ENCODE data around the gene SERPINE1. TPM values are rescaled to one million over a fixed set of nuclear protein-coding genes. Genes with fewer than 3 reads are reported as not detected.
"Not testable (repeated sequence)": the region's sequence is repeated elsewhere in the genome, so short reads cannot be mapped to it uniquely, and the experiment has no call there.

SERPINE1 gene
- total and polyA plus RNA-seq, 9 donors, result 4.0 to 81.6 (median 19.9) TPM

DNA sequence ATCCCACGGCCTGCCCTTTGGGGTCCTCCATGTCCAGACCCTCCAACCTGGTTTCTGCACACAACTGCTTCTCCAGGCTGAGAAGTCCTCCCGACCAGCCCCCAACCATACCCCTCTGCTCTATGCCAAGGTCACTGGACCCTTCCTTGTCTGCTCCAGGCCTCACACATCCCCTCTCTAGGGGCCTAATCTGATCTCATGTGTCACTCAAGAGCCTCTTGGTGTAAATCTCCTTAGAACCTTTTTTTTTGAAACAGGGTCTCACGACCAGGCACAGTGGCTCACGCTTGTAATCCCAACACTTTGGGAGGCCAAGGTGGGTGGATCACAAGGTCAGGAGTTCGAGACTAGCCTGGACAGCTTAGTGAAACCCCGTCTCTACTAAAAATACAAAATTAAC is 17.5 kb upstream of the SERPINE1 start:
- peaks cover 8% of the 10 kb centered on the region for H3K4me1 ChIP-seq (ENCODE audit: insufficient read depth)
- intact Hi-C loops (cut with DNase I), result no loop called here
- no peak overlapping the region for H3K4me3 ChIP-seq
- no peak overlapping the region for H3K27ac ChIP-seq
- no peaks in the 10 kb centered on the region for H3K9me3 ChIP-seq
- TF ChIP-seq POLR2A (IDR thresholded peaks at IDR 0.05) (no peak), EP300 (IDR thresholded peaks at IDR 0.05) (no peak)
- TF ChIP-seq, protein P1, sequence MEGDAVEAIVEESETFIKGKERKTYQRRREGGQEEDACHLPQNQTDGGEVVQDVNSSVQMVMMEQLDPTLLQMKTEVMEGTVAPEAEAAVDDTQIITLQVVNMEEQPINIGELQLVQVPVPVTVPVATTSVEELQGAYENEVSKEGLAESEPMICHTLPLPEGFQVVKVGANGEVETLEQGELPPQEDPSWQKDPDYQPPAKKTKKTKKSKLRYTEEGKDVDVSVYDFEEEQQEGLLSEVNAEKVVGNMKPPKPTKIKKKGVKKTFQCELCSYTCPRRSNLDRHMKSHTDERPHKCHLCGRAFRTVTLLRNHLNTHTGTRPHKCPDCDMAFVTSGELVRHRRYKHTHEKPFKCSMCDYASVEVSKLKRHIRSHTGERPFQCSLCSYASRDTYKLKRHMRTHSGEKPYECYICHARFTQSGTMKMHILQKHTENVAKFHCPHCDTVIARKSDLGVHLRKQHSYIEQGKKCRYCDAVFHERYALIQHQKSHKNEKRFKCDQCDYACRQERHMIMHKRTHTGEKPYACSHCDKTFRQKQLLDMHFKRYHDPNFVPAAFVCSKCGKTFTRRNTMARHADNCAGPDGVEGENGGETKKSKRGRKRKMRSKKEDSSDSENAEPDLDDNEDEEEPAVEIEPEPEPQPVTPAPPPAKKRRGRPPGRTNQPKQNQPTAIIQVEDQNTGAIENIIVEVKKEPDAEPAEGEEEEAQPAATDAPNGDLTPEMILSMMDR (IDR thresholded peaks at IDR 0.05), result no peak
- DNase-seq, result no peak
- H3K27me3 ChIP-seq, result no peaks in the 10 kb centered on the region
- 80 to 89% (median 88%) methylated on average over 6 of the region's 6 CpGs for WGBS, 3 donors
- H3K36me3 ChIP-seq, result no peaks in the 10 kb centered on the region

DNA sequence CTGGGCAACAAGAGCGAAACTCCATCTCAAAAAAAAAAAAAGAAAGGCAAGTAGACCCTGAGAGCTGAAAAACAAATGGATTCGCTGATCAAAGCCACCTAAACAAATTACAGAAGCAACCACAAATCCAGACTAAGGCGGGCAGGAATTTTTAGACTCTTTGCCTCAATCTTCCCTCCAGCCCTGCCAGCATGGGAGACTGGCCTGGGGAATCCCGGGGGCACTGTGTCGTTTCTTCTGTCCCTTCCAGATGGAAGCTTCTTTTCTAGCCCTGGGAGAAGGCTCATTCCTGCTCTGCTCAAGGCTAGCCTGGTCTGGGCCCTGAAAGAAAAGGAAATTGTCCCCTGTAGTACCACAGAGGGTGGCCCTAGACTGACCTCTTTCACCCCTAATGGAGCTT is 15.6 kb upstream of the SERPINE1 start:
- peaks cover 8% of the 10 kb centered on the region for H3K4me1 ChIP-seq (ENCODE audit: insufficient read depth)
- WGBS, 3 donors, result 84 to 87% (median 85%) methylated on average over 5 of the region's 5 CpGs
- TF ChIP-seq, protein P1 (IDR thresholded peaks at IDR 0.05), result no peak
- TF ChIP-seq POLR2A (IDR thresholded peaks at IDR 0.05), result no peak
- no peak for TF ChIP-seq EP300 (IDR thresholded peaks at IDR 0.05)
- no peaks in the 10 kb centered on the region for H3K27me3 ChIP-seq
- no peak for DNase-seq
- no peaks in the 10 kb centered on the region for H3K9me3 ChIP-seq
- H3K36me3 ChIP-seq, result no peaks in the 10 kb centered on the region
- intact Hi-C loops (cut with DNase I), result no loop called here
- no peak overlapping the region for H3K4me3 ChIP-seq
- peak overlapping the region; percentile 75 to 85 for H3K27ac ChIP-seq

DNA sequence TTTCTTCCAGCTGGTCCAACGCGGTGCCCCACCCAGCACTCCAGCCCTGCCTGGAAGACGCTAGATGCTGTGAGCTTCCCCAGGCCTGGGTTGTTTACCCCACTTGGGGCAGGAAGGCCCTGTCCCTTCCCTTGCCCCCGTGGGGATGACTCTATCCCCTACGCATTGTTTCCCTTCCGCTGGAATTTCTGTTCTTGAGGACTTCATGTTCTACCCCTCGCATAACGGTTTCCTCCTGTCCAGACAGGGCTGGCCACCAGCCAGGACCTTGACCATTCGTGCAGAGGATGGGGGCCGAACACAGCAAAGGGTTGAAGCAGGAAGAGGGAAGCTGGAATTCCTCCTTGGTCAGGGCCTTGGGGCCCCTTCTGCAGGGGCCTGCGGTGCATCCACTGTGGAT is 14.7 kb upstream of the SERPINE1 start:
- intact Hi-C loops (cut with DNase I), result no loop called here
- 2 to 7% (median 4%) methylated on average over 11 of the region's 11 CpGs for WGBS, 3 donors
- Histone ChIP-seq H3K4me1 (ENCODE audit: insufficient read depth) (peaks cover 10% of the 10 kb centered on the region), H3K36me3 (no peaks in the 10 kb centered on the region), H3K27me3 (no peaks in the 10 kb centered on the region), H3K9me3 (no peaks in the 10 kb centered on the region), H3K4me3 (no peak overlapping the region), H3K27ac (peak overlapping the region; percentile 75 to 85)
- no peak for TF ChIP-seq POLR2A (IDR thresholded peaks at IDR 0.05)
- TF ChIP-seq EP300 (IDR thresholded peaks at IDR 0.05), result peak; percentile 89
- TF ChIP-seq, protein P1 (IDR thresholded peaks at IDR 0.05), result no peak
- peak; percentile 88 to 98 (median 95) for DNase-seq

DNA sequence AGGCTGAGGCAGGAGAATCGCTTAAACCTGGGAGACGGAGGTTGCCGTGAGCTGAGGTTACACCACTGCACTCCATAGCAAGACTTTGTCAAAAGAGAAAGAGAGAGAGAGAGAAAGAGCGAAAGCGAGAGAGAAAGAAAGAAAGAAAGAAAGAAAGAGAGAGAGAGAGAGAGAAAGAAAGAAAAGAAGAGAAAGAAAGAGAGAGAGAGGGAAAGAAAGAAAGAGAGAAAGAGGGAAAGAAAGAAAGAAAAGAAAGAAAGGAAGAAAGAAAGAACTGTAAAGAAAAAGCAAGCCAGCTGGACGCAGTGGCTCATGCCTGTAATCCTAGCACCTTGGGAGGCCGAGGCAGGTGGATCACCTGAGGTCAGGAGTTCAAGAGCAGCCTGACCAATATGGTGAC is 13.8 kb upstream of the SERPINE1 start:
- H3K9me3 ChIP-seq; DNase-seq; H3K27me3 ChIP-seq; H3K36me3 ChIP-seq; intact Hi-C loops (cut with DNase I); H3K4me3 ChIP-seq: not testable (repeated sequence)
- WGBS, 3 donors, result 94 to 98% (median 97%) methylated on average over 7 of the region's 7 CpGs
- Histone ChIP-seq H3K27ac (peak overlapping the region; percentile 75 to 85), H3K4me1 (ENCODE audit: insufficient read depth) (peaks cover 14% of the 10 kb centered on the region)

DNA sequence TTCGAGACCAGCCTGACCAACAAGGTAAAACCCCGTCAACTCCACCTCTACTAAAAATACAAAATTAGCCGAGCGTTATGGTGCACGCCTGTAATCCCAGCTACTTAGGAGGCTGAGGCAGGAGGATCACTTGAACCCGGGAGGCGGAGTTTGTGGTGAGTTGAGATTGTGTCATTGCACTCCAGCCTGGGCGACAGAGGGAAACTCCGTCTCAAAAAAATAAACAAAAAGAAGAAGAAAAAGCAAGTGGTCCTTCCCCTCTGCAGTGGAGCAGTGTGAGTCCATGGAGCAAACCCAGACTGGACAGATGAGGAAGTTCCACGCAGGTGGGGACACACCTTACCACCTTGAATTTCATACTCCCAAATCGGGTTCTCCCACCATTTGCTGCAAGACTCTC is 13.1 kb upstream of the SERPINE1 start:
- Histone ChIP-seq H3K36me3 (no peaks in the 10 kb centered on the region), H3K4me3 (no peak overlapping the region), H3K9me3 (no peaks in the 10 kb centered on the region), H3K27ac (peak overlapping the region in 1 of 2 donors; percentile 85), H3K4me1 (ENCODE audit: insufficient read depth) (peaks cover 19% of the 10 kb centered on the region), H3K27me3 (no peaks in the 10 kb centered on the region)
- TF ChIP-seq POLR2A (IDR thresholded peaks at IDR 0.05) (no peak), EP300 (IDR thresholded peaks at IDR 0.05) (no peak)
- TF ChIP-seq, protein P1 (IDR thresholded peaks at IDR 0.05), result no peak
- no peak for DNase-seq
- intact Hi-C loops (cut with DNase I), result no loop called here
- WGBS, 3 donors, result 80 to 90% (median 90%) methylated on average over 11 of the region's 11 CpGs
